HG03108 (cell line): Measurements from ENCODE around the gene SRSF10.
A peak's percentile ranks its signal among the peaks of the same experiment; 100 is the strongest.
"Not testable (repeated sequence)": the region's sequence is repeated elsewhere in the genome, so short reads cannot be mapped to it uniquely, and the experiment has no call there.

Source experiments
- ATAC-seq: cut with Tn5 transposase; IDR thresholded peaks from one replicate; pipeline ENCODE4 v1.9.1; 2021; ENCODE audit warnings: moderate library complexity; ENCODE audit not compliant: unreplicated experiment

The SRSF10 gene

DNA sequence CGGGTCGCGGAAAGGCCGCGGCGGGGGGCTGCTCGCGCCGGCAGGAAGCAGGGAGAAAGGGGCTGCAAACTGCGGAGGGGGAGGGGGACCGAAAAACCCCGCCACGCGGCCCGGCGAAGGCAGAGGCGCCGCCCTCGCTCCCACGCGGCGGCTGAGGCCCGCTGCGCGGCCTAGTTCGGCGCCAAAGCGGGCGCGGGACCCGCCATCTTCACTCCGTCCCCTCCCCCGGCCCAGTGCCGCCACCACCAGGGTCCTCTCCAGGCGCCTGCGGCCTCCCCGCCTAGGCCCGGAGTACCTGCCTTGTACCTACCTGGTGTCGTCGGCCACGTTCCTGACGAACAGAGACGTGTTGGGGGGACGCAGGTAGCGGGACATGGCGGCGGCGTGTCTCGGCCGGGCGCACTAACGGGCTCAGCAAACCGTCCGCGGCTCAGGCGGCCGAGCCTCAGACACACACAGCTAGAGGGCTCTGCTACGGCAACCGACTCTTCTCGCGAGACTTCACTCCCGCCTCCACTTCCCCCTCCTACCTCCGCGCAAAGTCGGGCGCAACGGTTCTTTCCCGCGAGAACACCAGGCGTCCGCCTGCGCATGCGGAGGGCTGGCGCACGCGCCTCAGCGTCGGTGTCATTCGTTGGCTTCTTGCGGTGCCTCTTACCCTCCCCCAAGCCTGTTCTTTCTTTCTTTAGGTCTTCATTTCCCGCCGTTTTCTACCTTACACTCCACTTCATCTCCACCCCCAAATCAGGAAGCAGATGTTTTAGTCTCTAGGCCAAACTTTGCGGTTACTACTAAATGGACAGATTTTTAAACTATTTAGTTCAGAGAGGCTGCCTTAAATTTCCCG, at the start of gene SRSF10:
TSS of gene SRSF10 (minus strand) at position 447 of the 847 bp plus-strand sequence. CDS start at position 375, 72 bp downstream.
- peak; percentile 89 for ATAC-seq

DNA sequence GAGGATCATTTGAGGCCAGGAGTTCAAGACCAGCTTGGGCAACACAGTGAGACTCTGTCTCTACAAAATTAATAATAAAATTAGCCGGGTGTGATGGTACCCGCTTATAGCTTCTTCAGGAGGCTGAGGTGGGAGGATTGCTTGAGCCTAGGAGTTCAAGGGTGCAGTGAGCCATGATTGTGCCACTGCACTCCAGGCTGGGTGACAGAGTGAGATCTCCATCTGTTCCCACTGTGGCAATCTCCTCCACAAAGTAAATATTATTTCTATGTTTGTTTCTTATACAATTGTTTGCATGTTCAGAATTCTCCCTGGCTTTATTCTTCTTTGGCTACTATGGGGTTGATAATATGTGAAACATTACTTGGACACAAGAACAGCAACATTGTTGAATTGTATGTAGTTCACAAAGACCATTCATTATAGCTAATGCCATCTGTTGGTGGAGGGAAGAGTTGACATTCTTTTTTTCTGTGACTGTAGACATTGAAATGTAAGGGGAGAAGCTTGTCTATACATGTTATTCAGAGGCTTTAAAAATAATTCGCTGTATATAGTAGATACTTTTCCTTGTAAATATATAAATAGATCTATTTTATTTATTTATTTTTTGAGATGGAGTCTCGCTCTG, 47.8 kb upstream of the SRSF10 start:
- ATAC-seq = no peak

DNA sequence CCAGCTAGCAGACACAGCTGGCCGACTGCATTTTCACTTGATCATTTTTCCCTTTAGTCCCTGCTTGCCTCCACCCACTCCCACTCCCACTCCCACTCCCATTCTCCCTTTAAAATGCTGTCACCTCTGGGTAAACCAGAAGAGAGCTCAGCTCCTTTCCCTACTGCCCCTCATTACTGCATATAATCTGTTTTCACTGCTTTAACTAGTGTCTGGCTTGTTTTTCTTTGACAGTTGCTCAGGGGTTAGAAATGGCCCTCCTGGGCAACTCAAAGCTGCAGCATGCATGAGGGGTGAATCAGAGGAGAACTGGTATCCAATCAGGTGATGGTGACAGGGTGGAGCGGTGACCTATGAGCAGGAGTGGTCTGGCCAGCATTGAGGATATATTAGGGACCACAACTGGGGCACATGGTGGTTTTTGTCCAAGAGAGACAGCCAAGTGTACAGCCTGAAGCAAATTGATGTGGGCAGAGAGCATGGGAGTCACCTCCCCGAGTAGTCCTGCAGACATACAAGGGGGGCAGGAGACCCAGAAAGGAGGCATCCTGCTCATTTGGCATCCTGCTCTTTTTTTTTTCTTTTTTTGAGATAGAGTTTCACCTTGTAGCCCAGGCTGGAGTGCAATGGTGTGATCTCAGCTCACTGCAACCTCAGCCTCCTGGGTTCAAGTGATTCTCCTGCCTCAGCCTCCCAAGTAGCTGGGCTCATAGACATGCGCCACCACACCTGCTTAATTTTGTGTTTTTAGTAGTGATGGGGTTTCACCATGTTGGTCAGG, 42.6 kb upstream of the SRSF10 start:
- no peak for ATAC-seq

DNA sequence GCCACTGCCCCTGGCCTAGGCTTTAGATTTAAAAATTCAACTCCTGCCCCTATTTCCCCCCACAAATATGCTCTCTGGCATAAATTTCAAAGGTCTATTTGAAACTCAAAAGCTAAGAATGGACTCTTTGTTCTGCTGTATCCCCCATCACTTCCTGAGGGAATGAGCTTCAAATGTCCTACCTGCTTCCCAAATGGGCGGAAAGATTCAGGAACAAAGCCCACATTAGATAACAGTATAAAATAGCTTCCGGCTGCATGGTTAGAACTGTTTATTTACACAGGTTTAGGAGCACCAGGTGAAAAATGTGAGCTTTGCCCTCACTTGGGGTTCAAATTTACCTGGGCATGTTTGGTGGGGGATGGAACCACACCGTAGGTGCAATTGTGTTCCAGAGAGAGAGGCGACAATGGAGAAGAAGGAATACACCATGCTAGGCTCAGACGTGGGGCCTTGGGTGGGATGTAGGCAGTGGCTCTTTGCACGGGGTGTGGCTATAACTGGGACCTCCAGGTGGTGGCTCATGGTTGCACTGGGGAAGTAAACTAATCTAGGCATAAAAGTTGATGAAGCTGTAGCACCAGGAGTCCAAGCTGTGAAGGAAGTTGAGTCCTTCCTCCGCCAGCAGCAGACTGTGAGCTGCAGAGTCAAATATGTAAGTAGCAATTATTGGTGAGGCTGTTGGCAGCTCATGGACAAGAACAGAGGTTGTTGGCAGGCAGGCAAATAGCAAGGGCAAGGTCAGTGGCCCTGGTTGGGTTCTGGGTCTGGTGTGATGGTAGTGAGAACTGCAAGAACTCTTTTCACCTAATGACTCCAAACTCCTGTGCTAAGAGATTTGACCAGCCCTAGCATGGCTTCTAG, 41.5 kb upstream of the SRSF10 start:
- no peak for ATAC-seq

DNA sequence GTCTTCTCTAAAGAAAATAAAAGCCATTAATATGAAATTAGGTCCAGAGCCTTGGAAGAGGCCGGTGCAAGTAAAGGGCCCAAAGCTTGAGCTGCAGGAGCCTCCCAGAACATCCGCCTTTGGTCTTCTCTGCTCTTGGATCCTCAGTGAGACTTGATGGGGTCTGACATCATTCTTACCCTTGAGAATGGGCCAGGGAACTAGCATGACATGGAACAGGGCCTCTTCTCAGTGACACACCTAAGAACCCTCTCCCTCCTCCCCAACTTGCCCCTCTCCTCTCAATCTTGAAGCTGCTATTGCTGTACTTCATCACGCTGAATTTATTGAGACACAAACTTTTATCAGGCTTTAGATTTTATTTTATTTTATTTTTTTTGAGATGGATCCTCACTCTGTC, 40.3 kb upstream of the SRSF10 start:
- ATAC-seq = no peak

DNA sequence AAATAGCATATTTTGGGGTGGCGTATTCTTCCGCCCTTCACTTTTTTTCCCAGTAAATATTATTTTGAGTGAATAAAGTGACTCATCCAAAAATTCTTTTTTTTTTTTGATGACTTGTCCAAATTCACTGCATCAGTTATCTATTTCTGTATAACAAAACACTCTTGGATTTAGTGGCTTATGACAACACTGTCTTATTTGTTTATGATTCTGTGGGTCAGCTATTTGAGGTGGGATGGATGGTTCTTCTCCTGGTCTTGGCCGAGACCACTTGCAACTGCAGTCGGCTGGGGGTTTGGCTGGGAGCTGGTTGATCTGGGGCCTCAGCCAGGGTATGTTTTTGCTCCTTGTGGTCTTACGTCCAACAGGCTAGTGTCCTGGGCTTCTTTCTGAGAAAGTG, 39.9 kb upstream of the SRSF10 start:
- ATAC-seq = no peak

DNA sequence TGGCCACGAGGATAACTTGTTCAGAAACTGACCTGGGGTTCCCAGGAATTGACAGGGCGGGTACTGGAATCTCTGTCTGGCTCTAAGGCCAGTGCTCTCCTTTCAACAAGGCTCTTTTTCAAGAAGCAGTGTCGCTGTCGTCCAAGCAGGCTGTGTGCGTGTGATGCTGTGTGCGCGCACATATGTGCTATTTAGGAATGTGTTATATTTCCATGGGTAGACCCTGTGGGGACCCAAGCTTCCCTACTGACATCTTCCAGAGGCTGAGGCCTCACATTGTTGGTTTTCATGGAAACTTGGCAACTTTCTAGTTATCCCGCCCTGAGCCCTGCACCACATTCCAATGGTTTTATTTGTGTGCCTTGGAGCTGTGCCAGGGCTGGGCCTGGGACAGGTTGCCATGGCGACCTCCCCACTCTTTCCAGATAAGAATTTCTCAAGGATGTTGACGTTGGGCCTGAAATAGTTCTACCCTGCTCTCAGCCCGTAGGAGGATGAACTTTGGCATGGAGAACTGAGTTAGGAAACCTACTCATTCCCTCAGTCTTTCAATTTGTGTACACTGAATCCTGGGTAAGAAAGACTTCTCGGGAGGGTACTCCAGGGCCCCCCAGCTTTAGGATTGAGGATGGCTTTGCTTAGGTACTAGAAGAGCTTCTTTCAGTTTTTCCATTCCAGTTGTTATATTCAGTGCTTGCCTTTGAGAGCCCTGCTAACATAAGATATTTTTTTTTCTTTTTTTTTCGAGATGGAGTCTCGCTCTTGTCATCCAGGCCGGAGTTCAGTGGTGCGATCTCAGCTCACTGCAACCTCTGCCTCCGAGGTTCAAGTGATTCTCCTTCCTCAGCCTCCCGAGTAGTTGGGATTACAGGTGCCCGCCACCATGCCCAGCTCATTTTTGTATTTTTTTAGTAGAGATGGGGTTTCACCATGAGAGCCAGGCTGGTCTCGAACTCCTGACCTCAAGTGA, 38.8 kb upstream of the SRSF10 start:
- ATAC-seq = no peak

DNA sequence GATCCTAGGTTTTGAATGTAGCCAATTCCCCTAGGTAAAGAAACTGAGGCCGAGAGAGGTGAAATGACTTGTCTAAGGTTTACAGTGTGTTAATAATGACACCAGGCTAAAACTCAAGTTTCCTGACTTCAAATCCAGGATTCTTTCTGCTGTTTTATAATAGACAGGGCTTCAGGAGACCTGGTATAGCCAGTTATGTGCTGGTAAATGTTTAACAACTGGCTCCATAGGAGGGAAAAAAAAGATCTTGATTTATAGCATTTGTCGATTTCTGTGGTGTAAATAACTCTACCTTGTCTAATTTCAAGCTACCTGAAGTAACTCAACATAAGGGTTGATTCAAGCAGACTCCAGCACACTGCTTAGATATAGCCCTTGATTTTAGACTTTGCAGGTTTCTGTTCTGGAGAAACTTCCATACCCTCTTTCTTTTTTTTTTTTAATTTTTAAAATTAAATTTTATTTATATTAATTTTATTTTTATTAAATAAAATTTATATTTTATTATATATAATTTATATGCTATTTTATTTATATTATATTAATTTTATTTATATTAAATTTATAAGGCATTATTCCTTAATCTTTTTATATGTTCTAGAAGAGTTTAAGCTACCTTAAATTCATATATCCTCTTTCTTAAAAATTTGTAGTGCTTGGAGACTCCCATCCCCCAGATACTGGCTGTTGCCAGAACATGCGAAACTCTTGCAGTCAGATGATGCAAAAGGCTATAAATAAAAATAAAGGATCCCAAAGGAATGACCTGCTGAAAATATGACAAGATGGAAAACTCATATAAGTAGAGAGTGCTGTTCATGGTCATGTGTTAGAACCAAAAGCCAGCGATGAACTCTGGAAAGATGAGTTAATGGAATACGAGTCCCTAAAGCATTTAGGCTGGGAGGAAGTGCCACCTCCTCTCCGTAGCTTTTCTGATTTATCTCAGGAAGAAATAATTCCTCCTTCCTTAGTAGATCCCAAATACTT, 35.4 kb upstream of the SRSF10 start:
- ATAC-seq = no peak

DNA sequence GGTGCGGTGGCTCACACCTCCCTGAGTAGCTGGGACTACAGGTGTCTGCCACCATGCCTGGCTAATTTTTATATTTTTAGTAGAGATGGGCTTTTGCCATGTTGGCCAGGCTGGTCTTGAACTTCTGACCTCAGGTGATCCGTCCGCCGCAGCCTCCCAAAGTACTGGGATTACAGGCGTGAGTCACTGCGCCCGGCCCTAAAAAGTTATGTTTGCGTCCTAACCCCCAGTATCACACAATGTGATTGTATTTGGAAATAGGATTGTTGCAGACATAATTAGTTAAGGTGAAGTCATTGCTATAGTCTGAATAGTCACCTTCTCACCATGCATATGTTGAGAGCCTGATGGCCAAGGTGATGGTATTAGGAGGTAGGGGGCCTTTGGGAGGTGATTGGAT, 32.8 kb upstream of the SRSF10 start:
- ATAC-seq = not testable (repeated sequence)

DNA sequence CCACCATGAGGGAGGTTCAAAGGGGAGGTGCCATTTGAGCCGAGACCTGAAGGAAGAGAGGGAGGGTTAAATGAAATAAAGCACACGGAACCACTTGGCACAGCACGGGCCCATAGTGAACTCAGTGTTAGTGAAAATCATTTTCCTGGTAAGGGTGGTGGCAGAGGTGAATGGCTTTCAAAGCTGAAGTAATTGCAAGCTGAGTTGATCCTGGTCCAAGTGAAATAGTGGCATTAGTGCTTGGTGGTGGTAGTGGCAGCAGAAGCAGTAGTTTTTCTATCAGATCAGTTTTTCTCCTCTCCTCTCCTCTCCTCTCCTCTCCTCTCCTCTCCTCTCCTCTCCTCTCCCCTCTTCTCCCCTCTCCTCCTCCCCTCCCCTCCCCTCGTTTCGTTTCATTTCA, 30.5 kb upstream of the SRSF10 start:
- ATAC-seq = no peak

DNA sequence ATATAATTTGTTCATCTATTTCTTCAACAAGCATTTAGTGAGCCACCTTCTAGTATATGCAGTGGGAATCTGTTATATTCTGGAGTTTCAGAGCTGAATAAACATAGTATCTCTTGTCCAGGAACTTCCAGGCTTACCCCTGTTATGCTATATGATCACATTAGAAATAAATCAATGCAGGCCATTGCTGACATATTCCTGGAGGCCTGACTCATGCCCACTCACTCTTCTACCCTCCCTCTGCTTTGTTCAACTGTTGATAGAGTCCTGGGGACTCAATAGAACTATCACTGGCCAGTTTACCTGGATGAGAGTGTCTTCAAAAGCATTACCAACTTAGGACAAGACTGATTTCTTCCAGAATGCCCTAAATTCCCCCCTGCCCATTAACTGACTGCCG, 29.3 kb upstream of the SRSF10 start:
- no peak for ATAC-seq

DNA sequence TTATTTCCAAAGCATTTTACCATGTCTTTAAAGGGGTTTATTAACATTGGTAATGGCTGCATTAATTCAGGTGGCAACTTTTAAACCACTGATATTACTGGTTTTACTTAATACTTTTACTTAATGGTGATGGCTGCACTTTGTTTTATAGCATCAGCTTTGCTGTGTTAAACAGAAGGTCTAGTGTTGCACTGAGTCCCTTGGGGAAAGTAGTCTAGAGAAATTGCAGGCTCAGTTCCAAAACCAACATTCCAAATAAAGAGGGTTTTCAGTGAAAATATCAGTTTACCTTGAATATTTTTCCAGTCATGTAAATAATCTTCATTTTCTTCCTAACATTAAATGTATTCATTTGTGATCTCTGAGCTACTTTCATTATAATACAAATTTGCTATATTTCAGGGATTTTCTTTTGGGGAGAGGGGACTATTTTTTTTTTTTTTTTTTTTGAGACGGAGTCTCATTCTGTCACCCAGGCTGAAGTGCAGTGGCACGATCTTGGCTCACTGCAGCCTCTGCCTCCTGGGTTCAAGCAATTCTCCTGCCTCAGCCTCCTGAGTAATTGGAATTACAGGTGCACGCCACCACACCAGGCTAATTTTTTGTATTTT, 28.6 kb upstream of the SRSF10 start:
- ATAC-seq = not testable (repeated sequence)

DNA sequence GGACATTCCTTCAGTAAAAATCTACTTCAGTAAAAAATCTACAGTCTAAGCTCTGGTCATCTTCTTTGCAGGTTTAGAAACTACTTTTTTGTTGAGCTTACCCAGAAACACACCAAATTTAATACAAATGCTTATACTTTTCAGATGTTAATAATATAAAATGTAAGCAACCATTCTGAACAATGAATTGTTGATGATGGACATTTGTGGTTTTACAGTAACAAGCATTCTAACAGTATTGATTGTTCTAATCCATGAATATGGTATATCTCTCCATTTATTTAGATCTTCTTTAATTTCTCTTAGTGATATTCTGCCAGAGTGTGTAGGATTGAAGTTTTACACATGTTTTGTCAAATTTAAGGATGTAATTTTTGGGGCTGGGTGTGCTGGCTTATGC, 27.0 kb upstream of the SRSF10 start:
- ATAC-seq = no peak

DNA sequence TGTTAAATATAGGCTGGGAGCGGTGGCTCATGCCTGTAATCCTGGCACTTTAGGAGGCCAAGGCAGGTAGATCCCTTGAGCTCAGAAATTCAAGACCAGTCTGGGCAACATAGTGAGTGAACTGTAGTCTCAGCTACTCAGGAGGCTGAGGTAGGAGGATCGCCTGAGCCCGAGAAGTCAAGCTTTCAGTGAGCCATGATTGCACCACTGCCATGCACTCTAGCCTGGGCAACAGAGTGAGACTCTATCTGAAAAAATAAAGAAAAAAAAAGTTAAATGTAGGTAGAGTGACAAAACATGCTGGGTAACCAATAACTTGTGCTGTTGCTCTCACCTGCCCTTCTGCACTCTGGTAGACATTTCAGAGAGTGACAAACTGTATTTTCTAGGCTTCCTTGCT, 25.0 kb upstream of the SRSF10 start:
- no peak for ATAC-seq

DNA sequence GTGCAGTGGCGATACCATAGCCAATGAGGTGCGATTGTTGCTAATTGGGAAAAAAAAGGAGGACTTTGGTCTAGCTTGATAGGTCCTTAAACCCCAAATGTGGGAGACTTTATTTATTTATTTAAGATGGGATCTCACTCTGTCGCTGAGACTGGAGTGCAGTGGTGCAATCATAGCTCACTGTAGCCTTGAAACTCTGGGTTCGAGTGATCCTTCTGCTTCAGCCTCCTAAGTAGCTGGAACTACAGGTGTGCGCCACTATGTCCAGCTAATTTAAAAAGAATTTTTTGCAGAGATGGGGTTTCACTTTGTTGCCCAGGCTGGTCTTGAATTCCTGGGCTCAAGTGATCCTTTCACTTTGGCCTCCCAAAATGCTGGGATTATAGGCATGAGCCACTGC, 24.0 kb upstream of the SRSF10 start:
- ATAC-seq = no peak

DNA sequence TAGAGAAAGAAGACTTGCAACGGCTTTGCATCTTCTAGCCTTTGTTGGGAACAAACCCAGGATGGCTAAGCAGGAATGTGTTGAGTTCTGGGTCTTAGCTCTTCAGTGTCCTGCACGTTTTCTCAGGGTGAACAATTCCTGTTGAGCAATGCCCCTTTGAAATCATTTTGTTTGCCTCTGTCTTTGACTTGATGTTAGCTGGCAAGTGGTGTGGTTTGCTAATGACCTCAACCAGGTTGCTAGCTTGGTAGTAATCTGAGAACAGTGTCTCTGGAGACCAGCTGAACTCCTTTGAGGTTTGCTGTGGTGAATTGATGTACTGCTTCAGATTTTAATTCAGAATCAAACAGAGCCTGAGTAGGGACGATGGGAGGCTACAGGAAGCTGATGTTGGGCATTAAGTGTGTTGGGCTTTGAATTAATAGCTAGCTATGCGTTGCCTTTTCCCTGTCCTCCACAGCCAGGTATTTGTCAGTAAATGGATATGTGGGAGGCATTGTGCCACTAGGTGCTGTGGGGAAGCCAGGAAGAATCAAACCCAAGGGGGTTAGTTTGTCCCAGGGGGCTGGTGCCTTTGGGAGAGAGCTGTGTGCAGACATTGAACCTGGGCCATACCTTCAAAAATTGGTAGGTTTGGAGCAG, 23.3 kb upstream of the SRSF10 start:
- no peak for ATAC-seq

DNA sequence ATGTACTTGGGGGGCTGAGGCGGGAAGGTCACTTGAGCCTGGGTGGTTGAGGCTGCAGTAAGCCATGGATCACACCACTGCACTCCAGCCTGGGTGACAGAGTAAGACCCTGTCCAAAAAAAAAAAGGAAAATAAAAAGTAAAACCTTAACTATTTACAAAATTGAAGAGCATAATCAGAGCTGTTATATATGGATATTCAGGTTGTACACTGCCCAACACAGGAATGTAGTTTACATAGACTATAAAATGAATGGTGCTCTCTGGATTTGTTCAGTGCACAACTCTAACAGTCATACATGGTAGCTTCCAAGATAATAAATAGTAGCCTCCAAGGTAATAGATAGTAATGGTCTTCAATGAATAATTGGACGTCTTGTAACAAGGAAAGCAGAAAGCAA, 22.6 kb upstream of the SRSF10 start:
- no peak for ATAC-seq
